ENCODE results near the gene CNTN3. TPM values are rescaled to one million over a fixed set of nuclear protein-coding genes. Genes with fewer than 3 reads are reported as not detected.

Gene CNTN3
- not detected for total RNA-seq

GRCh38 chr3:74614107-74614967 is at the start of gene CNTN3:
Gene CNTN3, minus strand, starts transcription at chr3:74614659. Its CDS starts 93,547 bp downstream, at chr3:74521112.

